Measurements from ENCODE around the gene SDR42E2.
"Not testable (repeated sequence)": the region's sequence is repeated elsewhere in the genome, so short reads cannot be mapped to it uniquely, and the experiment has no call there.

The SDR42E2 gene

DNA sequence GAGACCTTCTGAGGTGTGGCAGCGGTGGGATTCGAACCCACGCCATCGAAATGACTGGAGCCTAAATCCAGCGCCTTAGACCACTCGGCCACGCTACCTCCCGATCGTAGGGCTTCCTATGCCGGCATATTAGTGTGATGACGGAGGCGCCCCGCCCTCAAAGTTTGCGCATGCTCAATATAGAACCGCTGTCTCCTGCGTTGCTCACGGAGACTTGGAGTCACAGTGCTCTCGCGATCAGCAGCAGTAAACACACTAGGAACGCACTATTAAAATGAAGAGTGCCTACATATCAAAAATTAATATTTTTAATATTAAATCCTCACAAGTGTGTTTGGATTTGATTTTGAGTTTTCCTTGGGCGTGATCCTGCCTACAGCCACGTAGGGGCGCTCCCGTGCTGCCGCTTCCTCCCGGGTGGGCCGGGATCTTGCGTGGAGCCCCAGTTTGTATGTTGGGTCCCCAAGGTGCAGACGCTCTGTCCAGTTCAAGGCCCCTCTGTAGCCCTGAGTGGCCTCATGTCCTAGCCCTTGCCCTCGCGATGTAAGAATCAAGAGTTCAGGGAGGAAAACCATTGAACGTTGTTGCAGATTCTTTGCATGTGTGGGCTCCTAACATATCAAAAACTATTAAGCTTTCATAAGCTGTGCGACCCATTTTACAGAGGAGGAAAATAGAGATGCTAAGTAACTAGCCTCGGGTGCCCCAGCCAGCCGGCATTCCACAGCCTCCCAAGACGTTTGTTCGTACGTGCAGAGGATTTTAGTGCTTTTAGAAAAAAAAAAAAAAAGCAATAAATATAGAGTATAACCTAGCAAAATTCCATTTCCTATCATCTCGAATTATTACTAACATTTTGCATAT lies 33.6 kb downstream of the SDR42E2 start:
- Mint-ChIP-seq H3K4me3 (peak overlapping the region; percentile 87), H3K36me3 (ENCODE audit: low read depth) (no peaks in the 10 kb centered on the region), H3K4me1 (peaks cover 20% of the 10 kb centered on the region), H3K27me3 (ENCODE audit: low read depth, poor library complexity) (peaks cover 16% of the 10 kb centered on the region), H3K27ac (peak overlapping the region; percentile 94), H3K9me3 (no peaks in the 10 kb centered on the region)
- TF ChIP-seq CTCF (IDR thresholded peaks at IDR 0.05): peak; percentile 80
- DNase-seq: peak; percentile 93

DNA sequence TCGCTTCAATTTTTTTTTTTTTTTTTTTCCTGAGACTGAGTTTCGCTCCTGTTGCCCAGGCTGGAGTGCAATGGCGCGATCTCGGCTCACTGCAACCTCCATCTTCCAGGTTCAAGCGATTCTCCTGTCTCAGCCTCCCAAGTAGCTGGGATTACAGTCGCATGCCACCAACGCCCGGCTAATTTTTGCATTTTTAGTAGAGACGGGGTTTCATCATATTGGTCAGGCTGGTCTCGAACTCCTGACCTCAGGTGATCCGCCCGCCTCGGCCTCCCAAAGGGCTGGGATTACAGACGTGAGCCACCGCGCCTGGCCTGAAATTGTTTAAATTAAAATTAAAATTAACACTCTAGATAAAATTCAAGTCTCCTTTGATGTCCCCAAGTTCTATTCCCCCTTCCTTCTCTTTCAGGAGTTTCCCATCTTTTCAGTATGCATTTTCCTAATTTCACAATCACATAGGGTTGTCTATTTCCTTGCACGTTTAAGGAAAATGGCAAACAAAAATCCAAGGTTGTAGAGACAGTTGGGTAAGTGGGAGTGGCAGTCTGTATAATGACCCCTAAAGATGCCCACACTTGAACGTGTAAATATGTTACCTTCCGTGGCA lies 34.4 kb downstream of the SDR42E2 start:
- not testable (repeated sequence) for DNase-seq; H3K9me3 Mint-ChIP-seq; H3K27ac Mint-ChIP-seq; H3K36me3 Mint-ChIP-seq (ENCODE audit: low read depth)
- peaks cover 16% of the 10 kb centered on the region for H3K27me3 Mint-ChIP-seq (ENCODE audit: low read depth, poor library complexity)
- peaks cover 16% of the 10 kb centered on the region for H3K4me1 Mint-ChIP-seq
- H3K4me3 Mint-ChIP-seq: peak overlapping the region; percentile 87

GRCh38 chr16:22198547-22199293 lies 36.4 kb downstream of the SDR42E2 start:
- Mint-ChIP-seq H3K27ac (no peak overlapping the region), H3K4me1 (peaks cover 6% of the 10 kb centered on the region), H3K4me3 (no peak overlapping the region), H3K36me3 (ENCODE audit: low read depth) (no peaks in the 10 kb centered on the region), H3K9me3 (no peaks in the 10 kb centered on the region), H3K27me3 (ENCODE audit: low read depth, poor library complexity) (peaks cover 9% of the 10 kb centered on the region)
- TF ChIP-seq CTCF (IDR thresholded peaks at IDR 0.05): no peak
- no peak for DNase-seq

DNA sequence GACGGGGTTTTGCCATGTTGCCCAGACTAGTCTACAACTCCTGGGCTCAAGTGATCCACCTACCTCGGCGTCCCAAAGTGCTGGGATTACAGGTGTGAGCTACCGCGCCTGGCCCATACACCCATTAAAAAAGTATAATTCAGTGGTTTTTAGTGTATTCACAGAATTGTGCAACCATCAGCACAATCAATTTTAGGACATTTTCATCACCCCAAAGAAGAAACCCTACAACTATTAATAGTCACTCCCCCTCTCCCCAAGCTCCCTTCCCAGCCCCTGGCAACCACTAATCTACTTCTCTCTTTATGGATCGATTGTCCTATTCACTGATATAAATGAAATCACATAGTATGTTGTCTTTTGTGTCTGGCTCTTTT lies 39.9 kb downstream of the SDR42E2 start:
- no peaks in the 10 kb centered on the region for H3K9me3 Mint-ChIP-seq
- no peak for DNase-seq
- H3K4me1 Mint-ChIP-seq: peaks cover 8% of the 10 kb centered on the region
- H3K4me3 Mint-ChIP-seq: no peak overlapping the region
- no peaks in the 10 kb centered on the region for H3K36me3 Mint-ChIP-seq (ENCODE audit: low read depth)
- peaks cover under 1% of the 10 kb centered on the region for H3K27me3 Mint-ChIP-seq (ENCODE audit: low read depth, poor library complexity)
- no peak overlapping the region for H3K27ac Mint-ChIP-seq
- no peak for TF ChIP-seq CTCF (IDR thresholded peaks at IDR 0.05)

DNA sequence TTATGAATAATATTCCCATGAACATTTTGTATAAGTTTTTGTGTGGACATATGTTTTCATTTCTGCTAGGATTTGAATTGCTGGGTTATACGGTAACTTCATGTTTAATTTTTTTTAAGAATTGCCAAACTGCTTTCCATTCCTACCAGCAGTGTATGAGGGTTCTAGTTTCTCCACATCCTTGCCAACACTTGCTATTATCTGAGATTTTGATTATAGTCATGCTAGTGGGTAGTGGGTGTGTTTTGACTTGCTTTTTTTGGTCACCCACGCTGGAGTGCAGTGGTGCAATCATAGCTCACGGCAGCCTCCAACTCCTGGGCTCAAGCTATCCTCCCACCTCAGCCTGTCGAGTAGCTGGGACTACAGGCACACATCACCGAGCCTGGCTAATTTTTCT lies 40.8 kb downstream of the SDR42E2 start:
- peaks cover 15% of the 10 kb centered on the region for H3K4me1 Mint-ChIP-seq
- no peaks in the 10 kb centered on the region for H3K36me3 Mint-ChIP-seq (ENCODE audit: low read depth)
- no peak overlapping the region for H3K27ac Mint-ChIP-seq
- H3K9me3 Mint-ChIP-seq: no peaks in the 10 kb centered on the region
- DNase-seq: no peak
- no peak overlapping the region for H3K4me3 Mint-ChIP-seq
- H3K27me3 Mint-ChIP-seq (ENCODE audit: low read depth, poor library complexity): peaks cover 3% of the 10 kb centered on the region
- no peak for TF ChIP-seq CTCF (IDR thresholded peaks at IDR 0.05)

GRCh38 chr16:22204091-22204655 lies 41.9 kb downstream of the SDR42E2 start:
- no peak for TF ChIP-seq CTCF (IDR thresholded peaks at IDR 0.05)
- Mint-ChIP-seq H3K27me3 (ENCODE audit: low read depth, poor library complexity) (peaks cover 3% of the 10 kb centered on the region), H3K36me3 (ENCODE audit: low read depth) (peaks cover under 1% of the 10 kb centered on the region), H3K27ac (no peak overlapping the region), H3K4me1 (peaks cover 15% of the 10 kb centered on the region), H3K4me3 (no peak overlapping the region), H3K9me3 (no peaks in the 10 kb centered on the region)
- DNase-seq: no peak
